ENCODE data around the gene PSMB7.

The PSMB7 gene

DNA sequence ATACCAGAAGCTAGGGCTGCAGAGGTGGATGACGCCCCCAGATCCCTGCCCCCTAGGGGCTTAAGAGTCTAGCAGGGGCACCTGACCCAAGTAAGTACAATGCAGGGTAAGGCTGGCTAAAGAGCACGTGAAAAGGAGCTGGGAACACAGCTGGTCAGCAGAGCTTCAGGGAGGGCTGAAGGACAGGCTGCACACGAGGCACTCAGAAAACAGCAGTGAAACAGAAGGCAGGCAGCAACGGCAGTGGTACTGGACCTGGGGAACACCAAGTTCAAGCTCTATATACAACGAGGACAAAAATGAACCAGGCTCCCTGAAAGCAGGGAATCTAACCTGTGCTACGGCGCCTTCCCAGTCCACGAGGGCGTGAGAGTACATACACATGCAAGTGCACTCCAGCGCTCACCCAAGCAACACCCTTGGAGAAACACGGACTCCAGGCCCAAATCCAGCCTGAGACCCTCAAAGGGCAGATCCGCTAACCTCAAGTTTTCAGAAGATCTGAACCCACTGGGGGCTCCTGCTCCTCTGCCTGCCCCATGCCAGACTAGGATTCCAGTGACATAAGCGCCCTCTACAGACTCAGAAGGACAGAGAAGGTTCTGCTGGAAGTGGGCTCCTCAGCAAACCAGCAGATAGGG lies 57.4 kb downstream of the PSMB7 start:
- H3K9me3 Mint-ChIP-seq: no peaks in the 10 kb centered on the region
- H3K27ac Mint-ChIP-seq: peak overlapping the region; percentile 1
- H3K36me3 Mint-ChIP-seq (ENCODE audit: low read depth): peaks cover 69% of the 10 kb centered on the region
- H3K4me1 Mint-ChIP-seq (ENCODE audit: low read depth): peaks cover 52% of the 10 kb centered on the region
- no peaks in the 10 kb centered on the region for H3K27me3 Mint-ChIP-seq
- intact Hi-C loops (cut with micrococcal nuclease): no loop called here
- H3K4me3 Mint-ChIP-seq: no peak overlapping the region

DNA sequence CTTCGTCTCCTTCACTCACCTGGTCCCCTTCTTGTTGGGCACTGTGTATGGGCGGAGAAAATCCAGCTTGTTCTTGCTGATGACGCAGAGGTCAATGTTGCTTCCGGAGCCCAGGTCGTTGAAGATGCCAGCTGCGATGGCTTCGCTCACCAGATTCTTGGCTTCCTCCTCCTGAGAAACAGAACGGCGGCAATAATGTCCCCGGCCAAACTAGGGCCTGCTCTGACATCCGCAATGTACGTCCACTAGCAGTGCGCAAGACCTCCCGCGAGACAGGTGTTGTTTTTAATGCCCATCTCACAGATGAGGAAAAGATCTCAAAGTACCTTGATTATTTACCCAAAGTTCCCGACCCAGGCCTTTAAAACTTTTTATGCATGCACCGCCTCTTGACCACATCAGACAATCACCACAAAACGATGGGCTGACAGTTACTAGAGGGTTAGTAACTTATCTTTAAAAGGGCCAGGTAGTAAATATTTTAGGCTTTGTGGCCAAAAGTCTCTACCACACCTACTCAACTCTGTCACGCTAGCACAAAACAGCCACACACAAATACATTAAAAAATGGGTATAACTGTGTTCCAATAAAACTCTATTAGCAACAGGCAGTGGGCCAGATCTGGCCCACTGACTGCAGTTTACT lies 58.4 kb downstream of the PSMB7 start:
- peaks cover 77% of the 10 kb centered on the region for H3K36me3 Mint-ChIP-seq (ENCODE audit: low read depth)
- no peaks in the 10 kb centered on the region for H3K9me3 Mint-ChIP-seq
- H3K27me3 Mint-ChIP-seq: no peaks in the 10 kb centered on the region
- intact Hi-C loops (cut with micrococcal nuclease): no loop called here
- peak overlapping the region; percentile 1 for H3K27ac Mint-ChIP-seq
- H3K4me3 Mint-ChIP-seq: no peak overlapping the region
- H3K4me1 Mint-ChIP-seq (ENCODE audit: low read depth): peaks cover 52% of the 10 kb centered on the region

DNA sequence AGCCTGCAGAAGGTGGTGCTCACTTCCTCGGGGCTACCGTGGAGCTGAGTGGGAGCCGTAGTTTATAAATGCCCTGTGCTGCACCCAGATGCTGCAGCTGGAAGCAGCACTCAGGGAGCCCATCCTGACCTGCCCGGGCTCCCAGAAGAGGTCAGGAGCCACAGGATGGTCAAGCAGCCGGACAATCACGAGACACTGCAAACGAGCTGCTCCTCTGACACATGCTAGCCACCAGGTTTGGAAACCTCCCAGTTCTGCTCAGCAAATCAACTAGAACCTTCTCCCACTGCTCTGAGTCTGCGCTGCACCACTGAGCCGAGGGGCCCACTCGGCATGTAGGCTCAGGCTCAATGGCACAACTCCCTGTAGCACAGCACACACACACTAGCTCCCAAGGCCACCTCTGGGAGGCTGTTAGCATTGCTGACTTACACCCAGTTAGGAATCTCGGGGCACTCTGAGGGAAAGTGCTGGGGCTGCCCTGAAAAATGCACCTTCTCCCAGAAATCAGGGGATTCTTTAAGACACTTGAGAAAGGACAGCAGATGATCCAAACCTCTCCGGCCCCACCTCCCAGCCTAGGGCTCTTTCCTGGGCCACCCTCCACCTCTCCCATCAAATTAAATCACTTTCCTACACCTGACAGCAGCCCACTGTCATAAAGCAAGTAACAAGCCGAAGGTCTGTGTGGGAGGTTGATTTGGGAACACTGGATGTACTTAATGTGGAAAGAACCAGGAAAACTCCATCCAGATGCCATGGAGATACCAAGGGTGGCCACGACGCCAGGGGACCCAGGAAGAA lies 59.1 kb downstream of the PSMB7 start:
- H3K4me3 Mint-ChIP-seq: no peak overlapping the region
- no peaks in the 10 kb centered on the region for H3K9me3 Mint-ChIP-seq
- H3K27me3 Mint-ChIP-seq: no peaks in the 10 kb centered on the region
- no peak overlapping the region for H3K27ac Mint-ChIP-seq
- H3K36me3 Mint-ChIP-seq (ENCODE audit: low read depth): peaks cover 84% of the 10 kb centered on the region
- intact Hi-C loops (cut with micrococcal nuclease): no loop called here
- H3K4me1 Mint-ChIP-seq (ENCODE audit: low read depth): peaks cover 52% of the 10 kb centered on the region

DNA sequence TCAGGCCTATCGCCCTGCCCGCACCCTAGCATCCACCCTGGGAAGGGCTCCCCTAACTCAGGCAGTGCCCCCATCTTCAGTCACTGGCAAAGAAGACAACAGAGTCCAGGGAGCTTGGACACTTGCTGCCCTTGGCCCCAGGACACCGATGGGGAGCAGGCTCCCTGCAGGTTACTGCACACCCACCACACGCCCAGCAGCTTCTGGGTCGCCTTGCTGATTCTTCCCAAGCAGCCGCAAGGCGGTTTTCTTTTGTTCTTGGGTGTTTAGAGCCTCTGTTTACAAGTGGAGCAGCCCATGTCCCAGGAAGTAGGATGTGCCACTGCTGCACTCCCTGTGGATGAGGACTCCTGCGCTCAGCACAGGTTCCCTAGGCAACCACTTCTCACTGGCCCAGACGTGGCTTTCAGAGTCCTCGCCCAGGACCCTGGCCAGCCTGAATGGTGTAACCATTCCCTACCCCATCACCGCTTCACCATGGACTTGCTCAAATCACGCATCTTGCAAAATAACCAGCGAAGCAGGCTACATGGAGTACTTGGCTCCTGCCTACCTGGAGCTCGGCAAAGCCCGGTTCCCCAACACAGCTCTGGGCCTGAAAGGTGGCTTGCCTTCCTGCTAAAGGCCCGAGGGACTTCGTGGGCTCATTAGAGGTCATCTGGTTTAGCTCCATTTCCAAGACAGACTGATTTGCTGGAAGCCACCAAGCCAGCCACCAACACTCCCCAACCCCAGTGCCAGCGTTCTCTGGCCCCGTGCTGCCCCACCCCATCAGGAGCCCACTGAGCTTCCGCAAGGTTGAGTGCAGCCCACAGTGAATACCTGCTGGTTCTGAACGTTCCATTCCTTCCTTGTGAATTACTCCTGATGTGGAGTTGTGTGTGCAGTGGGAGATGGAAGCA lies 60.0 kb downstream of the PSMB7 start:
- intact Hi-C loops (cut with micrococcal nuclease): no loop called here
- H3K36me3 Mint-ChIP-seq (ENCODE audit: low read depth): peaks cover 89% of the 10 kb centered on the region
- H3K4me3 Mint-ChIP-seq: no peak overlapping the region
- H3K27ac Mint-ChIP-seq: no peak overlapping the region
- no peaks in the 10 kb centered on the region for H3K9me3 Mint-ChIP-seq
- peaks cover 52% of the 10 kb centered on the region for H3K4me1 Mint-ChIP-seq (ENCODE audit: low read depth)
- H3K27me3 Mint-ChIP-seq: no peaks in the 10 kb centered on the region

- H3K4me3 Mint-ChIP-seq: no peak overlapping the region
- H3K4me1 Mint-ChIP-seq (ENCODE audit: low read depth): peaks cover 48% of the 10 kb centered on the region
- intact Hi-C loops (cut with micrococcal nuclease): no loop called here
- no peaks in the 10 kb centered on the region for H3K9me3 Mint-ChIP-seq
- H3K27me3 Mint-ChIP-seq: no peaks in the 10 kb centered on the region
- peak overlapping the region; percentile 54 for H3K27ac Mint-ChIP-seq
- peaks cover 90% of the 10 kb centered on the region for H3K36me3 Mint-ChIP-seq (ENCODE audit: low read depth)
These were observed 60.8 kb downstream of the PSMB7 start for GRCh38 chr9:124354346-124355038.

DNA sequence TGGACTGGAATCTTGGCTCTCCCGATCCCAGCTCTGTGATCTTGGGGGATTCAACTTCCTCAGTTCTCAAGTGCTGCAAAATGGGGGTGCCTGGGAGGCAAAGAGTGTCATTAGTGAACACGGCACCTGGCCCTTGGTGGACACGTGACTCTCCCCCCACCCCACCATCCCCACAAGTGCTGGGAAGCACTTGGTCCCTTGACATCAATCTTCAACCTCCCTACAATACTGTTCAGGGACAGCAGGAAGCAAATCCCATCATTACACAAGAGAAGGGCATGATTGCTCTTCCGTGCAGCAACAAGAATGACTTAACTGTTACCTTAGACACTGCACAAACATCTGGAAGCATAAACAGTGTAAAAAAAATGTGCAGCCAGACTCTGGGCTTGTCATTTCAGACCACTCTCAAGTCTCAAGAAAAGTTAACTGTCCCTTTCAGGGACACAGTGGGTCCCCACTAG lies 61.4 kb downstream of the PSMB7 start:
- H3K4me3 Mint-ChIP-seq: no peak overlapping the region
- intact Hi-C loops (cut with micrococcal nuclease): no loop called here
- H3K9me3 Mint-ChIP-seq: no peaks in the 10 kb centered on the region
- H3K4me1 Mint-ChIP-seq (ENCODE audit: low read depth): peaks cover 47% of the 10 kb centered on the region
- H3K27me3 Mint-ChIP-seq: no peaks in the 10 kb centered on the region
- peaks cover 94% of the 10 kb centered on the region for H3K36me3 Mint-ChIP-seq (ENCODE audit: low read depth)
- H3K27ac Mint-ChIP-seq: no peak overlapping the region

- no peaks in the 10 kb centered on the region for H3K27me3 Mint-ChIP-seq
- H3K9me3 Mint-ChIP-seq: no peaks in the 10 kb centered on the region
- H3K27ac Mint-ChIP-seq: no peak overlapping the region
- peaks cover 100% of the 10 kb centered on the region for H3K36me3 Mint-ChIP-seq (ENCODE audit: low read depth)
- intact Hi-C loops (cut with micrococcal nuclease): no loop called here
- peaks cover 42% of the 10 kb centered on the region for H3K4me1 Mint-ChIP-seq (ENCODE audit: low read depth)
- no peak overlapping the region for H3K4me3 Mint-ChIP-seq
These were observed 62.0 kb downstream of the PSMB7 start for GRCh38 chr9:124353166-124353768.

DNA sequence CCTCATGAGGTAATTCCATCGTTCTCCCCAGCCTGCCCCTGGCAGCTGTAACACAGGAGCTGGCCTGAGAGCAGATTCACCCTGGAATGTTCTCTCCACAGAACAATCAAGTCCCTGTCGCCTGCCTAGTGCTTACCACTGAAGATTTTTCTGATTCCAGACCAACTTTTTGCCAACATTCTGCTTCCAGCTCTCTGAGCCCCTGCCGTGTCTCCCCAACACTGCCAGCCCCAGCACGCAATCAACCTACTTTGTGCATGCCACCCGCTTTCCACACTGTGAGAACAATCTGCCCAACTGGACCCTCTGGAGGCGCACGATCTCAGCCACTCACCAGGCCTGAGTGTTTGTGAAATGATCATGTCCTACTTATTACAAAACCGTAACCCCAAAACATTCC lies 62.6 kb downstream of the PSMB7 start:
- peaks cover 100% of the 10 kb centered on the region for H3K36me3 Mint-ChIP-seq (ENCODE audit: low read depth)
- intact Hi-C loops (cut with micrococcal nuclease): no loop called here
- no peak overlapping the region for H3K4me3 Mint-ChIP-seq
- no peak overlapping the region for H3K27ac Mint-ChIP-seq
- H3K27me3 Mint-ChIP-seq: no peaks in the 10 kb centered on the region
- H3K9me3 Mint-ChIP-seq: no peaks in the 10 kb centered on the region
- H3K4me1 Mint-ChIP-seq (ENCODE audit: low read depth): peaks cover 38% of the 10 kb centered on the region

- H3K36me3 Mint-ChIP-seq (ENCODE audit: low read depth): peaks cover 100% of the 10 kb centered on the region
- intact Hi-C loops (cut with micrococcal nuclease): no loop called here
- no peaks in the 10 kb centered on the region for H3K9me3 Mint-ChIP-seq
- no peak overlapping the region for H3K4me3 Mint-ChIP-seq
- peaks cover 30% of the 10 kb centered on the region for H3K4me1 Mint-ChIP-seq (ENCODE audit: low read depth)
- H3K27ac Mint-ChIP-seq: no peak overlapping the region
- H3K27me3 Mint-ChIP-seq: no peaks in the 10 kb centered on the region
These were observed 63.4 kb downstream of the PSMB7 start for GRCh38 chr9:124351672-124352468.

DNA sequence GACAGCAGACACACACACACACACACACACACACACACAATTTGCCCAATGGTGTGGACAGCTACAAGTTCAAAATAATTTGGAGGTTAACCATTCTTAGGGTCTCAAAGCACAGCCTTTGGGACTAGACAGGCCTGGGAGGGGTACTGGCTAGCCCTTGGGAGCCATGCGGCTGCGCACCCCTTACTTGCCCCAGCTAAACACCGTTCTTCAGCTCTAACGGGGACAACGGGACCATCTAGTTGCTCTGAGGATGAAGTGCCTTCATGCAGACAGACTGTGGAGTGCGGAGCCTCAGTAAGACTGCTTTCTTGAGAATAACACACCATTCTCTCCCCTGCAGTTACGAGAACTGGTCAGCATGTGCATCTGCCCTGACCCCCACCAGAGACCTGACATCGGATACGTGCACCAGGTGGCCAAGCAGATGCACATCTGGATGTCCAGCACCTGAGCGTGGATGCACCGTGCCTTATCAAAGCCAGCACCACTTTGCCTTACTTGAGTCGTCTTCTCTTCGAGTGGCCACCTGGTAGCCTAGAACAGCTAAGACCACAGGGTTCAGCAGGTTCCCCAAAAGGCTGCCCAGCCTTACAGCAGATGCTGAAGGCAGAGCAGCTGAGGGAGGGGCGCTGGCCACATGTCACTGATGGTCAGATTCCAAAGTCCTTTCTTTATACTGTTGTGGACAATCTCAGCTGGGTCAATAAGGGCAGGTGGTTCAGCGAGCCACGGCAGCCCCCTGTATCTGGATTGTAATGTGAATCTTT lies 64.6 kb downstream of the PSMB7 start:
- Mint-ChIP-seq H3K27me3 (no peaks in the 10 kb centered on the region), H3K36me3 (ENCODE audit: low read depth) (peaks cover 100% of the 10 kb centered on the region), H3K27ac (no peak overlapping the region), H3K4me3 (no peak overlapping the region), H3K9me3 (no peaks in the 10 kb centered on the region), H3K4me1 (ENCODE audit: low read depth) (peaks cover 18% of the 10 kb centered on the region)
- intact Hi-C loops (cut with micrococcal nuclease): no loop called here

DNA sequence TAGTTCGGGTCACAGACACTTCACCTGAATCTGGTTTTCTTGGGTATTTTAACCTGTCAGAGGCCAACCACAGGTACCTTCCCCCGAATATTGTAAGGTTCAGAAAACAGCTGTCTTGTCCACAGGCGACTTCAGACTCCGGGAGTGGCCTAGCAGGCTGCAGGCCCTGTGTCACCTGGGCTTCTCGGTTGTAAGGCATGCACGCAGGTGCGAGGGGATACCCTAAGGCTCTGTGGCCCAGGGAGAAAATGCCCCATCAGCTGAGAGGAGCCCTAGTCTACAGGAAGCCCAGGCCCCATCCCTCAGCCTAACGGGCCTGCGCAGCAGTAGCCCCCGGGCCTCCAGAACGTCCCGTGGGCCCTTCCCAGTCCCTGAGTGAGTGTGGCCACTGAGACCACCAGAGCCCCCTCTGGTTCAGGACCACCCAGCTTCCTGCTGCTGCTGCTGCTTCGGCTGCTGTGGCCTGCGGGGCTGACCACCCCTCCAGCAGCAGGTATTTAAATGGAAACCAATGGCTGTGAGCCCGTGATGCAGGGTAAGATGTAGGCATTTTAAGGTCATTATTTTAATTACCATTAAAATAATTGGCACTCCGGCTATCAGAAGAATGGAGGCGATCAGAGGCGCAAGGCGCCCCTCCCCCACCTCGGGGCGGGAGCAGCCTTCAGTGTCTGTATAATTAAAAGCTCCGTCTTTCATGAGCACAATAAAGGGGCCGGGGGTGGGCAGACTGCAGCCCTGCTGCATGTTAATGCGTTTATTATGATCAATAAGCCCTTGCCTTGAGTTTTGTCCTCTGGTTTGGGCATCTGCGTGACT lies 65.4 kb downstream of the PSMB7 start:
- Mint-ChIP-seq H3K4me3 (no peak overlapping the region), H3K27ac (no peak overlapping the region), H3K4me1 (ENCODE audit: low read depth) (peaks cover 11% of the 10 kb centered on the region), H3K9me3 (no peaks in the 10 kb centered on the region), H3K36me3 (ENCODE audit: low read depth) (peaks cover 100% of the 10 kb centered on the region), H3K27me3 (no peaks in the 10 kb centered on the region)
- intact Hi-C loops (cut with micrococcal nuclease): no loop called here
